Adipose tissue (tissue), 3 donors: Measurements from ENCODE around the gene POTEG. TPM values are rescaled to one million over a fixed set of nuclear protein-coding genes. Genes with fewer than 3 reads are reported as not detected.
"Not testable (repeated sequence)": the region's sequence is repeated elsewhere in the genome, so short reads cannot be mapped to it uniquely, and the experiment has no call there.

Source experiments
- H3K27ac ChIP-seq: one replicate; pipeline ENCODE4 v1.5.1; 2013; ENCODE audit warnings: low read depth, low read length
- WGBS, 3 donors: extraction: QIAGEN DNeasy Blood & Tissue Kit; methylation state at CpG; one replicate each; pipeline ENCODE4 v1.1.7; 2013; 5-methylcytosine and 5-hydroxymethylcytosine counted together
- polyA plus RNA-seq, 3 donors: library from polyadenylated mRNA; stranded (reverse); fragments of 200-250 nt; gene quantifications; one replicate each; pipeline ENCODE4 v1.2.3, GENCODE V29; 2013
- donor health status: healthy with polysubstance abuse.
- donor health status: Bipolar disorder and iron deficiency.
- donor health status: healthy.

Gene POTEG
- not detected for polyA plus RNA-seq

- WGBS, 3 donors, result 63 to 72% (median 68%) methylated on average over 2 of the region's 12 CpGs
These were observed at the start of gene POTEG for GRCh38 chr14:19434241-19434640. Gene POTEG, minus strand, starts transcription at chr14:19434341. Its CDS starts 52 bp downstream, at chr14:19434289.

GRCh38 chr14:19482093-19482492 lies 48.0 kb upstream of the POTEG start:
- WGBS, 3 donors, result 81 to 85% methylated on average over 11 to 13 of the region's 16 CpGs; no CpG with 5 or more reads in 1 of the 3 donors

More at GRCh38 chr14:19434241-19434640, at the start of gene POTEG:
- H3K27ac ChIP-seq, result not testable (repeated sequence)

GRCh38 chr14:19481421-19481820 lies 47.3 kb upstream of the POTEG start:
- WGBS, 3 donors, result 67 to 95% (median 78%) methylated on average over 1 to 5 of the region's 16 CpGs

More at GRCh38 chr14:19482093-19482492, 48.0 kb upstream of the POTEG start:
- H3K27ac ChIP-seq, result not testable (repeated sequence)

DNA sequence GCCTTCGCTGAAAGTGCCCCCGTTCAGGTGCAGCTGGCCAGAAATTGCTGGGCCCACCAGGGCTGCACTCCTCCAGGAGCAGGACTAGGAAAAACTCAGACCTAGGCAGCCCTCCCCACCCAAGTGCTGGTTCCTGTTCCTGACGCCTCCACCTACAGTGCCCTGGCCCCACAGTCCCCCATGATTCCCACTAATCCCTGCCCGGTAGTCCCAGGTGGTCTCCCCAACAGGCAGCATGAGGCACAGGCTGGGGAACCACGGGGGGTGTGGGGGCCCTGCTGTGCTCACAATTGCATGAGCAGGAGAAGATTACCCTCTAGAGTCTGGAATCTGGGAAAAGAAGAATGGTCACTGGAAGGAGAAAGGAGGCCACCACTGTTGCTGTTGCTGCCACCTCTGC lies 46.4 kb upstream of the POTEG start:
- WGBS, 3 donors, result 72 to 82% (median 76%) methylated on average over 2 of the region's 5 CpGs
- not testable (repeated sequence) for H3K27ac ChIP-seq

More at GRCh38 chr14:19481421-19481820, 47.3 kb upstream of the POTEG start:
- not testable (repeated sequence) for H3K27ac ChIP-seq

DNA sequence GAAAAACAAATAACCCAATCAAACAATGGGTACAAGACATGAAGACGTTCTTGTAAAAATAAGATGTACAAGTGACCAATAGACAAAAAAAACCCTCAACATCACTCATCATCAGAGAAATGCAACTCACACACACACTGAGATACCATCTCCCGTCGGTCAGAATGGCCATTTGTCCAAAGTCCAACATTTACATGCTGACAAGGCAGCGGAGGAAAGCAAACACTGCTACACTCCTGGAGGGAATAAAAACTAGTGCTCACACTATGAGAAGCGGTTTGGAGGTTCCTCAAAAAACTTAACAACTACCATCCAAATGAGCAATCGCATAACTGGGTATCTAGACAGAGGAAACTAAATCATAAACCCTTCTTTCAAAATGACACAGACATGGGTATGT lies 11.6 kb upstream of the POTEG start:
- H3K27ac ChIP-seq, result not testable (repeated sequence)
- 49 to 77% (median 64%) methylated on average over 4 to 6 of the region's 6 CpGs for WGBS, 3 donors

GRCh38 chr14:19439826-19440225 lies 5.7 kb upstream of the POTEG start:
- WGBS, 3 donors, result 55 to 67% (median 65%) methylated on average over 2 of the region's 3 CpGs
- H3K27ac ChIP-seq, result not testable (repeated sequence)

DNA sequence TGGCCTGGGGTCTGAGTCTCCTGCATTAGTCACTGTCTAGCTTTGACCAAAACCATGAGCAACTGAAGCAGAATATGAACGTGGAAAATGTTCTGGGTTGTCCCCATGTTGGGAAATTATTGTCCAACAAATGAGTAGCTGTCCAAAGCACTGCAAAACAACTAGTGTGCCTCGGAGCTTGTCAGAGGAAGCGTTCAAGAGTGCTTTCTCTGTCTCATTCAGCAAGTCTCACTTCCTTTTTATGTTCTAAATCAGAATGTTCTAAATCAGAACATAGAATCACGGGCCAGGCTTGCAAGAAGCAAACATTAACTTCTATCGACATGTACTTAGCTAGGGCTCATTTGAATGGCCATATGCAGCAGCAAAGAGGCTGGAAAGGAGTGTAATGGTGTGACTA lies 5.1 kb upstream of the POTEG start:
- 10 to 33% (median 20%) methylated on average over 3 of the region's 5 CpGs for WGBS, 3 donors
- not testable (repeated sequence) for H3K27ac ChIP-seq

- 25 to 83% (median 58%) methylated on average over 1 of the region's 1 CpG for WGBS, 3 donors
These were observed 2.9 kb upstream of the POTEG start for GRCh38 chr14:19437126-19437443.

DNA sequence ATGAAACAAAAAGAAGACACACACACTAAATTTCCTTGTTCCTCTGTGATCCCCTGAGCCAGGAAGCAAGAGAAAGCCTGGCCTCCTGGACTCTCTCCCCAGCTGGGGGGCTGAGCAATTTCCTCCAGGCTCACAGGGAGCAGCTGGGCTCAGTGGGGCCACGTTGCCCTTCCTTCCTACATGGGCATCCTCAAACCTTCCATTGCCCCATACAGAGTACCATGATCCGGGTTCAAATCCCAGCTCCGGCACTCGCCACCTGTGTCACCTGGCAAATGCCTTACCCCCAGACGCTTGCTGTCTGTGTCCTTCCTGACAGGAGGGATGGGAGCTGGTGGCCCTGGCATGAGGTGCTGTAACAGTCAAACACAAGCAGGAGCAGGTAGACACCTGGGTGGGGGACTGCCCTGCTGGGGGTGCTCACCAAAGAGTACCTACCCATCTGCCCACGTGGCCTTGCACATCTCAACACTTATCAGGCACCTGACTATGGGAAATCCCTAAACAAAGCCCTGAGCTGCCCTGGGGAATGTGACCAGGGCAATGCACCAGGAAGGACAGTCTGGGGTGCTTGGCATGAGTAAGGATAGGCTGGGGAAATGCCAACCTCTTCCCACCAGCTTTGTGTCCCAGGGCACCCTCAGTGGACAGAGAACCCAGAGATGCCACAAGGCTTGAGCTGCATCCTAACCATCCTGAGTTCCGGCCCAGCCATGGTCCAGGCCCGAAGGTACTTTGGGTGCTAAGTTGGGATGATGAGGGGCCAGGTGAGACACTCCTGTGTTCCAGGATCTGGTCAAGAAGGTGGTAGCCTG lies 2.4 kb upstream of the POTEG start:
- WGBS, 3 donors, result 57 to 83% (median 72%) methylated on average over 1 to 2 of the region's 8 CpGs
- H3K27ac ChIP-seq, result not testable (repeated sequence)

More at GRCh38 chr14:19437126-19437443, 2.9 kb upstream of the POTEG start:
- not testable (repeated sequence) for H3K27ac ChIP-seq

GRCh38 chr14:19435852-19436251 lies 1.7 kb upstream of the POTEG start:
- WGBS, 3 donors, result no CpG with 5 or more reads among the region's 2 CpGs
- not testable (repeated sequence) for H3K27ac ChIP-seq

GRCh38 chr14:19434891-19435290 lies 750 bp upstream of the POTEG start:
- WGBS, 3 donors, result 81 to 90% (median 89%) methylated on average over 32 to 47 of the region's 53 CpGs
- not testable (repeated sequence) for H3K27ac ChIP-seq

DNA sequence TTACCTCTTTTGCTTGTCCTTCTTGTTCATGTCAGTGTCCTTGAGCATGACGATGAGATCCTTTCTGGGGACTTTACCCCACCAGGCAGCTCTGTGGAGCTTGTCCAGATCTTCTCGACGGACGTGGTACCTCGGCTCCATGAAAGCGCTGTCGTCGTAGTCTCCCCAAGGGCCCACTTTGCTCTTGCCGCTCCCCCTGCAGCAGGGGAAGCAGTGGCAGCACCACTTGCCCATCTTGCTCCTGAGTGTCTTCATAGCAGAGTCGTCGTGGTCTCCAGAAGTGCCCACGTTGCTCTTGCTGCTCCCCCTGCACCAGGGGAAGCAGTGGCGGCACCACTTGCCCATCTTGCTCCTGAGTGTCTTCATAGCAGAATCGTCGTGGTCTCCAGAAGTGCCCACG lies 376 bp downstream of the POTEG start:
- WGBS, 3 donors, result 62 to 80% (median 79%) methylated on average over 5 to 7 of the region's 16 CpGs
- not testable (repeated sequence) for H3K27ac ChIP-seq

- 75 to 77% (median 75%) methylated on average over 8 of the region's 13 CpGs for WGBS, 3 donors
- not testable (repeated sequence) for H3K27ac ChIP-seq
These were observed 25.6 kb downstream of the POTEG start for GRCh38 chr14:19408519-19408918.

- not testable (repeated sequence) for H3K27ac ChIP-seq
- WGBS, 3 donors, result 82 to 84% (median 83%) methylated on average over 6 to 9 of the region's 18 CpGs
These were observed 32.0 kb downstream of the POTEG start for GRCh38 chr14:19402097-19402496.

DNA sequence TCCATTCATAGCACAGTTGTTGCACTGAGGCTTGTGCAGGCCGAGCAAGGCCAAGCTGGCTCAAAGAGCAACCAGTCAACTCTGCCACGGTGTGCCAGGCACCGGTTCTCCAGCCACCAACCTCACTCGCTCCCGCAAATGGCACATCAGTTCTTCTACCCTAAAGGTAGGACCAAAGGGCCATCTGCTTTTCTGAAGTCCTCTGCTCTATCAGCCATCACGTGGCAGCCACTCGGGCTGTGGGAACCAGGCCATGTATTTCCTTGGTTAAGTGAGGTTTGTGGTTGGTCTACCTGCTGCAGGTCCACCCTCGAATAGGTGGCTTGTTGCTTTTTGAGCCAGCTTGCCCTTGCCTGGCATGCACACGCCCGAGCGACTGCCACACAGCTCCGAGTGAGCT lies 39.4 kb downstream of the POTEG start:
- not testable (repeated sequence) for H3K27ac ChIP-seq
- WGBS, 3 donors, result 84 to 93% (median 92%) methylated on average over 4 to 5 of the region's 12 CpGs

GRCh38 chr14:19390230-19390629 lies 43.9 kb downstream of the POTEG start:
- 82 to 91% (median 85%) methylated on average over 10 of the region's 10 CpGs for WGBS, 3 donors
- H3K27ac ChIP-seq, result not testable (repeated sequence)

GRCh38 chr14:19388741-19389140 lies 45.4 kb downstream of the POTEG start:
- not testable (repeated sequence) for H3K27ac ChIP-seq
- 60 to 89% (median 66%) methylated on average over 2 to 3 of the region's 4 CpGs for WGBS, 3 donors

GRCh38 chr14:19386996-19387395 lies 47.1 kb downstream of the POTEG start:
- 68 to 82% (median 76%) methylated on average over 9 of the region's 9 CpGs for WGBS, 3 donors
- not testable (repeated sequence) for H3K27ac ChIP-seq

DNA sequence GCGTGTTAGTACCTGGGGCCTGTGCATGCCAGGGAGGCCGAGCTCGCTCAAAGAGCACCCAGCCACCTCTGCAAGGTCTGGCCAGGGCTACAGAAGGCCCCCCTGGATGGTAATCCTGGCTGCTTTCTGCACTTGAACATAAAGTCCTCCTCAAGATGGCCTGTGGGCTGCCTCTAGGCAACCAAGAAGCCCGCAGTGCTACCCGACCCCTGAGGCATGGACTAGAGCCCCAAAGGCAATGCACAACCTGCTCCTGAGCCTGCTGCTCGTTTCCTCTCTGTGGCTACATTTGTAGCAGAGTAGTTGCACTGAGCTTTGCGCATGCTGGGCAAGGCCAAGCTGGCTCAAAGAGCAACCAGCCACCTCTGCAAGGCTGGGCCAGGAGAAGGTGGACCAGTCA lies 47.8 kb downstream of the POTEG start:
- WGBS, 3 donors, result 45 to 57% (median 55%) methylated on average over 3 of the region's 7 CpGs

More for the DNA sequence above, 47.8 kb downstream of the POTEG start:
- not testable (repeated sequence) for H3K27ac ChIP-seq
